ENCODE results near the gene BABAM2. TPM values are rescaled to one million over a fixed set of nuclear protein-coding genes. Genes with fewer than 3 reads are reported as not detected.

The BABAM2 gene
- total RNA-seq, 2 experiments from 2014 or later, result 19.7 to 33.2 TPM

- BruUV-seq (replicated peaks), result no TSS peak
Observed at GRCh38 chr2:27912512-27912911, 22.0 kb downstream of the BABAM2 start.

GRCh38 chr2:27914041-27914804 is 23.7 kb downstream of the BABAM2 start:
- H2AFZ ChIP-seq (ENCODE audit: low read length), result no peak overlapping the region
- H3K4me1 ChIP-seq (ENCODE audit: insufficient read depth, low read length, poor library complexity, severe bottlenecking), result no peaks in the 10 kb centered on the region
- H3K9me3 ChIP-seq (ENCODE audit: low read length), result no peaks in the 10 kb centered on the region
- H3K79me2 ChIP-seq (ENCODE audit: insufficient read depth, low read depth, low read length), result no peaks in the 10 kb centered on the region
- H3K4me2 ChIP-seq (ENCODE audit: low read length), result no peak overlapping the region
- H3K9me2 ChIP-seq (ENCODE audit: insufficient read depth, low read length), result no peaks in the 10 kb centered on the region
- POLR2A ChIA-PET, result no interaction called here
- H3K4me3 ChIP-seq (ENCODE audit: low read depth, low read length, poor library complexity, severe bottlenecking), result no peak overlapping the region
- TF ChIP-seq CTCF (conservative IDR thresholded peaks at IDR 0.05; ENCODE audit: low read length) (no peak), EZH2phosphoT487 (IDR thresholded peaks at IDR 0.05; ENCODE audit: borderline replicate concordance, low read depth, low read length) (no peak)
- CTCF ChIA-PET (ENCODE audit: unreplicated experiment), result no interaction called here
- no peak overlapping the region for H3K27ac ChIP-seq (ENCODE audit: low read depth, low read length, poor library complexity, severe bottlenecking)
- H4K20me1 ChIP-seq (ENCODE audit: insufficient read depth, low read length), result no peaks in the 10 kb centered on the region
- BruUV-seq (replicated peaks), result no TSS peak
- intact Hi-C loops (cut with micrococcal nuclease; ENCODE audit: unreplicated experiment), result no loop called here
- no peak for DNase-seq (ENCODE audit: low spot score)
- H3K36me3 ChIP-seq (ENCODE audit: insufficient read depth, low read length), result no peaks in the 10 kb centered on the region

More at GRCh38 chr2:27912512-27912911, 22.0 kb downstream of the BABAM2 start:
- DNase-seq (ENCODE audit: low spot score), result no peak
- Histone ChIP-seq H3K4me1 (ENCODE audit: insufficient read depth, low read length, poor library complexity, severe bottlenecking) (no peaks in the 10 kb centered on the region), H4K20me1 (ENCODE audit: insufficient read depth, low read length) (no peaks in the 10 kb centered on the region), H3K4me2 (ENCODE audit: low read length) (no peak overlapping the region), H3K9me3 (ENCODE audit: low read length) (no peaks in the 10 kb centered on the region), H3K9me2 (ENCODE audit: insufficient read depth, low read length) (no peaks in the 10 kb centered on the region), H2AFZ (ENCODE audit: low read length) (no peak overlapping the region), H3K79me2 (ENCODE audit: insufficient read depth, low read depth, low read length) (no peaks in the 10 kb centered on the region), H3K4me3 (ENCODE audit: low read depth, low read length, poor library complexity, severe bottlenecking) (no peak overlapping the region), H3K36me3 (ENCODE audit: insufficient read depth, low read length) (no peaks in the 10 kb centered on the region), H3K27ac (ENCODE audit: low read depth, low read length, poor library complexity, severe bottlenecking) (no peak overlapping the region)
- ChIA-PET POLR2A (interaction anchor here (0.6 to 0.7 kb wide), 3 partner anchors 137 to 183 kb away, joined by 3 read pairs; no protein-coding TSS in a partner anchor), CTCF (ENCODE audit: unreplicated experiment) (no interaction called here)
- intact Hi-C loops (cut with micrococcal nuclease; ENCODE audit: unreplicated experiment), result no loop called here
- no peak for TF ChIP-seq CTCF (conservative IDR thresholded peaks at IDR 0.05; ENCODE audit: low read length)
- TF ChIP-seq EZH2phosphoT487 (IDR thresholded peaks at IDR 0.05; ENCODE audit: borderline replicate concordance, low read depth, low read length), result no peak

GRCh38 chr2:27914805-27915175 is 24.3 kb downstream of the BABAM2 start:
- no peak for TF ChIP-seq EZH2phosphoT487 (IDR thresholded peaks at IDR 0.05; ENCODE audit: borderline replicate concordance, low read depth, low read length)
- no peak for TF ChIP-seq CTCF (conservative IDR thresholded peaks at IDR 0.05; ENCODE audit: low read length)
- Histone ChIP-seq H3K4me3 (ENCODE audit: low read depth, low read length, poor library complexity, severe bottlenecking) (no peak overlapping the region), H3K36me3 (ENCODE audit: insufficient read depth, low read length) (no peaks in the 10 kb centered on the region), H3K79me2 (ENCODE audit: insufficient read depth, low read depth, low read length) (no peaks in the 10 kb centered on the region), H3K27ac (ENCODE audit: low read depth, low read length, poor library complexity, severe bottlenecking) (no peak overlapping the region), H4K20me1 (ENCODE audit: insufficient read depth, low read length) (no peaks in the 10 kb centered on the region), H3K9me3 (ENCODE audit: low read length) (no peaks in the 10 kb centered on the region), H3K4me2 (ENCODE audit: low read length) (no peak overlapping the region), H3K9me2 (ENCODE audit: insufficient read depth, low read length) (no peaks in the 10 kb centered on the region), H2AFZ (ENCODE audit: low read length) (no peak overlapping the region), H3K4me1 (ENCODE audit: insufficient read depth, low read length, poor library complexity, severe bottlenecking) (no peaks in the 10 kb centered on the region)
- BruUV-seq (replicated peaks), result no TSS peak
- intact Hi-C loops (cut with micrococcal nuclease; ENCODE audit: unreplicated experiment), result no loop called here
- POLR2A ChIA-PET, result no interaction called here
- CTCF ChIA-PET (ENCODE audit: unreplicated experiment), result no interaction called here
- no peak for DNase-seq (ENCODE audit: low spot score)
